Activated CD4-positive, alpha-beta T cell treated with anti-CD3 and anti-CD28 coated beads for 1 hour (primary cell): ENCODE data around the gene CTBS.
"Not testable (repeated sequence)": the region's sequence is repeated elsewhere in the genome, so short reads cannot be mapped to it uniquely, and the experiment has no call there.

Source experiments
- DNase-seq: peaks from one replicate; pipeline ENCODE4 v3.0.0-alpha.2; 2020

Gene CTBS

GRCh38 chr1:84584126-84584525 lies 9.9 kb upstream of the CTBS start:
- no peak for DNase-seq

DNA sequence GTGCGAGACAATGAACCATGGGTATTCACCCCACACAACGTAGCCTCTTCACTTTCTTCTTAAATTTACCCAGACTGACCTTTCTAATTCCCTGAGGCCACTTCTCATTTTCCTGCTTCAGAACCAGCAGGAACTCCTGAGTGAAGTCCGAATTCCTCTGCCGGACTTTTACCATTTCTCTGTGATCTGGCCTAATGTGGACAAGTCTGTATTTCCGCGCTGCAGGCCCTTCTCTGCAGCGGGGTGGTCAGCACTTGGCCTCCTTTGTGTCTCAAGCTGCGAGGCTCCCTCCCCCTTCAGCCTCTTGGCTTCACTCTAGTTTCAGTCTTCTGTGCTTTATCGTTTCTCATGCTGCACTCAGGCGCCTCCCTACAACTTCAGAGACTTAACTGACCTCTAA lies 9.4 kb upstream of the CTBS start:
- no peak for DNase-seq

- DNase-seq, result no peak
Measured at GRCh38 chr1:84582802-84583587, 8.8 kb upstream of the CTBS start.

GRCh38 chr1:84581648-84582047 lies 7.4 kb upstream of the CTBS start:
- DNase-seq, result no peak

DNA sequence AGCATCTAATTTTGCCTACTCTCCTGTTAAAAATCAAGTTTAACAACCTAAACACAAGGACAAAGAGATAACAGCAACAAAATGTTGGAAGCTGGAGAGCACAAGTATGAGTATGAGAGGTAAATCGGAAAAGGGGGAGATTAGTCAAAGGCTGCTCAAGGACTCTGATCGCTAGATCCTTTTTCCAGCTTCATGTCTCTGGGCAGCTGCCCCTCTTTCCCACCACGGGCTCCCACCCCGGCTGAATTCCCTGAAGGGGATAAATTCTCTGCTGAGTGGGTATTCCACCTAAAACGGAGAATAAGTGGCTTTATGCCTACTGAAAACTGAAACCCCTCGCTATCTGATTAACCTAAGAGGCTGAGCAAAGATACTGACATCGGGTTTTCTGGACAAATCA lies 696 bp upstream of the CTBS start:
- no peak for DNase-seq

- DNase-seq, result no peak
Measured at GRCh38 chr1:84573481-84573966, 716 bp downstream of the CTBS start.

DNA sequence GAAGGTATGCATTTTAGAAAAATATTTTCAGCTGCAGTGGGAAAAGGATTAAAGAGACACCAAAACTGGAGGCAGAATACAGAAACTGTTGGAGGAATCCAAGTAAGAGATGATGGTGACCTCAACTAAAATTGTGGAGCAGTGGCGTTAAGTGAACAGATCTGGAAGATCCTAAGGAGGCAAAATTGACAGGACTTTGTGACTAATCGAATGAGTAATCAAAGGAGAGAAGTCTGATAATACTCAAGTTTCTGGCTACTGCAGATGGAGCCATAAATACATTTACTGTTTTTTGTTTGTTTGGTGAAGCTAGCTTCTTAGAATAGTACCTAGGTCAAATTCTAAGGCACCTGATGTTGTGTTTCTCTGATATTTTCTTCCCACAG lies 3.1 kb downstream of the CTBS start:
- no peak for DNase-seq

DNA sequence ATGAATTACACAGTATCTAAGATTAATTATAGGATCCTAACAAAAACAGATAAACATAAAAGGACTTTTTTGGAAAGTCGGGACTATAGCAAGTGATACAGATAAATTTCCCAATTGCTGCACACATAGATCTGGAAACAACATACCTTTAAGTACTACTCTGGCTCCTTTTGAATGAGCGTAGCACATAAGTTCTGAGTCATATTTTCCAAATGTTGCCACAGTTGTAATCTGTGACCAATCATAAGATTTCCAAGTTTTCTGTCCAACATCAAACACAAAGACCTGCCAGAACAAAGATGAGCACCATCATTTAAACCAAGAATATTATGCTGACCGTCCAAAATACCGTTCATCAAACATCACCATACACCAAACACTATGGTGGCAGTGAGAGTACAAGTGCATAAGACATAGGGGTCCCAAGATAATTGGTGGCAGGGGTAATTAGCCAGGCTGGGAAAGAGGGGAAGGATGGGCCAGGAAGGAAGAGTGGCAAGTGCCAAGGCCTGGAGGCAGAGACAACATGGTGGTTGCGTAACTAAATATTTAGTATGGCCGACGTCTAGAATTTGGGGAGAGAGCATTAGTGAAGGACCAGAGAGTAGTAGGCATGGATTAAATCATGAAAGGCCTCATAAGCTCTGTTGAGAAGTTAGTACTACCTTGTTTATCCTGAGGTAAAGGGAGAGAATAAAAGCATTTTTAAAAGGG lies 3.6 kb downstream of the CTBS start:
- no peak for DNase-seq

DNA sequence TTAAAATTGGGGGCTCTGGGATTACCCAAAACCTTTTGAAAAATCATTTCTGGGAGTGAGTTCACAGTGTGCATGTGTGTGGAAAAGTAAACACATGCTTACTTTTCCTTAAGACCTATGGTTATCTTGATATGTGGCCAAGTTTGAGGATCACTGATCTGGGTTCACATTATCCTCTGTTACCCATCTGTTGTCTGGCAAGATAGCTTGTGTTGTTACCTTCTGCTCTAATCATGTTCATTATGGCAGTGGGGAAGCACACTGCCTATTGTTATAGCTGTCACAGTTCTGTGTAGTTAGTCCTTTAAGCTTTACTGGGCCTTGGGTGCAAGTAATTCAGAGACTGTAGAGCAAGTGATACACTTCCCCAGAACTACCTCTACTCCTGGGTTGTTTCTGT lies 5.0 kb downstream of the CTBS start:
- no peak for DNase-seq

DNA sequence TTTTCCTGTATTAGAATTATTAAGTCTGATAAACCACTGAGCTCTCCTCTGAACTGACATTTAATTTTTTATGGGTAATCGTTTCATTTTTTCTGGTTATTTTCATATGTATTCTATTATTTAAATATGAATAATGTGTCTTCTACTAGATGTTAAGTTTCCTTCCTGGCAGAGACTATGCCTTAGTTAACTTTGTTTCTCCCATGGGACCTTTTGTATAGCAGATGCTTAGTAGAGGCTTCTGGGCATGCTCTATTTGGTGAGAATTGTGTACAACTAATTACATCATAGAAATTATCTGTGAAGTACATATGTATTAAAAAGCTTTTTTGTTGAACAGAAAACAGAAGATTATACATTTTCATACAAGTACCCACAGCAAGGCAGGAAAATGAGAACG lies 23.4 kb downstream of the CTBS start:
- no peak for DNase-seq

- no peak for DNase-seq
Measured at GRCh38 chr1:84541679-84542078, 32.6 kb downstream of the CTBS start.

- no peak for DNase-seq
Measured at GRCh38 chr1:84540759-84541158, 33.5 kb downstream of the CTBS start.

DNA sequence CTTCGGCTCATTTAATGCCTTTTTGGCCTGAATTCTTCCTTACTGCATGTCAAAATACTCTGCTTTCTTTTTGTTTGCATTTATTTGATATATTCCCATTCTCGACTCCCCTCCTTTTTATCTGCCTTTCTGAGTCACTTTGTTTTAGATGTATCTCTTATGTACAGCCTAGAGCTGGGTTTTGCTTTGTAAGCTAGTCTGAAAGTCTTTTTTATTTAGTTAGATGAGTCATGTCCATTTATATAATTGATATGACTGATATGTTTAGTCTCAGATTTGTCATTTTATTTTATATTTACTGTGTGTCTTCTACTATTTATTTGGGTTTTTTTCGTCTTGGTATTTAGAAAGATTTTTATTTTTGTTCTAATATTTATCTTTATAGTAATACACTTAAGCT lies 34.3 kb downstream of the CTBS start:
- DNase-seq, result no peak

- DNase-seq, result no peak
Measured at GRCh38 chr1:84538599-84538998, 35.6 kb downstream of the CTBS start.

GRCh38 chr1:84525779-84526178 lies 48.5 kb downstream of the CTBS start:
- DNase-seq, result no peak

GRCh38 chr1:84524590-84524989 lies 49.6 kb downstream of the CTBS start:
- DNase-seq, result no peak

DNA sequence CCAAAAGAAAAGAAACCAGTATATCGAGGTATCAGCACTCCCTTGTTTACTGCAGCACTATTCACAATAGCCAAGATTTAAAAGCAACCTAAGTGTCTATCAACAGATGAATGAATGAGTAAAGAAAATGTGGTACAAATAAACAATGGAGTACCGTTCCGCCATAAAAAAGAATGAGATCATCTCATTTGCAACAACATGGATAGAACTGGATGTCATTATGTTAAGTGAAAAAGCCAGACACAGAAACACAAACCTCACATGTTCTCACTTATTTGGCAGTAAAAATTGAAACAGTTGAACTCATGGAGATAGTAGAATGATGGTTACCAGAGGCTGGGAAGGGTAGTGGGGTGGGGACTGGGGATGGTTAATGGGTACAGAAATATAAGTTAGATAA lies 63.6 kb downstream of the CTBS start:
- no peak for DNase-seq

GRCh38 chr1:84510165-84510564 lies 64.1 kb downstream of the CTBS start:
- DNase-seq, result no peak

DNA sequence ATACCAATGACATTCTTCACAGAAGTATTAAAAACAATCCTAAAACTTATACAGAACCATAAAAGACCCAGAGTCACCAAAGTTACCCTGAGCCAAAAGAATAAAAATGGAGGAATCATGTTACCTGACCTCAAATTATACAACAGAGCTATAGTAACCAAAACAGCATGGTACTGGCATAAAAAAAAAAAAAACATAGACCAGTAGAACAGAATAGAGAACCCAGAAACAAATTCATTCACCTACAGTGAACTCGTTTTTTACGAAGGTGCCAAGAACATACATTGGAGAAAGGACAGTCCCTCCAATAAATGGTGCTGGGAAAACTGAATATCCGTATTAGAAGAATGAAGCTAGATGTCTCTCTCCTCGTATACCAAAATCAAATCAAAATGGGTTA lies 65.2 kb downstream of the CTBS start:
- DNase-seq, result no peak

GRCh38 chr1:84508510-84508909 lies 65.7 kb downstream of the CTBS start:
- no peak for DNase-seq

DNA sequence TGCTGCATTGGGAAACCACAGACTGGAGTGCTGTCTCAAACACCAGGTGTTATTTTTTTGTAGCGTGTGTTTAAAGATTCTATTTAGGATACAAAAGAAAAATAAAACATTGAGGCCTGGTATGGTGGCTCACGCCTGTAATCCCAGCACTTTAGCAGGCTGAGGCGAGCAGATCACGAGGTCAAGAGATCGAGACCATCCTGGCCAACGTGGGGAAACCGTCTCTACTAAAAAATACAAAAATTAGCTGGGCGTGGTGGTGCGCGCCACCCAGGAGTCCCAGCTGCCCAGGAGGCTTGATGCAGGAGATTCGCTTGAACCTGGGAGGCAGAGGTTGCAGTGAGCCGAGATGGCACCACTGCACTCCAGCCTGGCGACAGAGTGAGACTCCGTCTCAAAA lies 66.4 kb downstream of the CTBS start:
- DNase-seq, result not testable (repeated sequence)

- no peak for DNase-seq
Measured at GRCh38 chr1:84506729-84507453, 67.3 kb downstream of the CTBS start.

- peak; percentile 98 for DNase-seq
Measured at GRCh38 chr1:84506002-84506728, 68.1 kb downstream of the CTBS start, which contains the start of the genes GNG5 and SPATA1. TSS of gene GNG5 (minus strand) at chr1:84506581. CDS start at chr1:84506091, 490 bp downstream. TSS of gene SPATA1 (plus strand) at chr1:84506386. CDS start at chr1:84516360, 9,974 bp downstream.
